ENCODE measurements around the gene PTPRN2.

Gene PTPRN2

DNA sequence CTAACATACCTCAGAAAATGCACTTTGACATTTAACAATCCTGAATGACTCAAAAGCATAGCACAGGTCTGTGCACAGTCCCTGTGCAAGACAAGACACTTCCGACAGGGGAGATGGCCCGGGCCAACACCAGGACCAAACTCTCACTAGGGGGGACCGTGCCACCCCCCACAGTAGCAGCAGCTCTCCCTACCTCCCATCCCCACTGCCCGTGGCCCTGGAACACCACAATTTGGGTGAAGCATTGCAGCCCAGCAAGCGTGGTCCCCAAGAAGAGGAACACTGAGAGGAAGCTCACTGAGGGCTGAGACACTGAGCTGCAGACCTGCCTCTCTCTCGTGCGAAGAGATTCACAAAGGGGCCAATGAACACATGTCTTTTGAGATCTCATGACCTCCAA is 26.0 kb downstream of the PTPRN2 start:
- no peak for TF ChIP-seq POLR2A (IDR thresholded peaks at IDR 0.05; ENCODE audit: low read depth, low read length)
- DNase-seq (ENCODE audit: insufficient read length, low spot score) = no peak
- no peak for FAIRE-seq

DNA sequence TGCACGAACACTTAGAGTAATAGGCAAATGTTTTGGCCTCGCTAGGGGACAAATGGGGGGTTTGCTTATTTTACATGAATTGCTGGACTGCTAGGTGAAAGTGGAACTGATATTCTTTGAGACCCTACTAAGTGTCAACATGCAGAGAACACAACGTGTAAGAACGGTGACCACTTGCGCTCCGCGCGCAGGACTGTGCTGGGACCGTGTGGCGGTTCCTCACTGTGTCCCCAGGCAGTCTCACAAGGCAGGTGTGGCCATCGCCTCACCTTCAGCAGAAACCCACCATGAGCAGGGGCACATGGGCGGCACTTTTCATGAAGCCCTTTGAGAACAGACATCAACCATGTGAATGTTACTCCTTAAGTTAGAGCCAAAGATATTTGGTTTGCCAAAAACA is 27.2 kb downstream of the PTPRN2 start:
- no peak for DNase-seq (ENCODE audit: insufficient read length, low spot score)
- TF ChIP-seq POLR2A (IDR thresholded peaks at IDR 0.05; ENCODE audit: low read depth, low read length) = no peak
- no peak for FAIRE-seq

DNA sequence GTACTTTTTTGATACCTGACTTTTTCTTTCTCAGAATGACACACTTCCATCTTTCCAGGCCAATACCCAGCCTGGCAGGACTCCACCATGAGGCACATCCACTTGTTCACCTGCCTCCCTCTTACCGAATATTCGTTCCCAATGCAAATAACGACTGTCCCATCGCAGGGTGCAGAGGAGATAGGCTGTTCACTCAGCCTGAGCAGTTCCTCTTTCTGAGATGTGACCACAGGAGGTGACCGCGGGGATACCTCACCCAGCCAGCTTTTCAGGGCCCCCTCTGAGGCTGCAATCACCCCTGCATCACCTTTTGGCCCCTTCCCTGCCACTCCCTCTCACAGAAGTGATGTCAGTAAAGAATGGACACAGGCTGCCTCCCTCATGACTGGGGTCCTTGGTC is 28.3 kb downstream of the PTPRN2 start:
- FAIRE-seq = no peak
- no peak for TF ChIP-seq POLR2A (IDR thresholded peaks at IDR 0.05; ENCODE audit: low read depth, low read length)
- DNase-seq (ENCODE audit: insufficient read length, low spot score) = no peak

DNA sequence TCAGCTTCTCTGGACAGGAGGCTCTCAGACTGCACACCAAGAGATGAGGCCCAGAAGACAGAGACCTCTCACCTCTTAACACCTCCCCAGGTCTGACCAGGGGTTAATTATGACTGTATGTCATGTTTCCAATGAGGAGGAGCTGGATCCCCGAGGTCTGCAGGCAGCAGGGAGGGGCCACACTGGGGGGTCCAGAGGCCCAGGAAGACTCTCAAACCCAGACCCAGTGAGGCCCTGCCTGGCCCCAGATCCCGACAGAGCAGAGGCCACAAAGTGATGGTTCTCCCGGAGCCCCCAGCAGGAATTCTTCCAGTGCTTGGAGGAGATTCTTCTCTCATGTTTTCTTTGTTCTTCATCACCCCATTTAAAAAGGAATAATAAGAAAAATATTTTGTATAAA is 28.8 kb downstream of the PTPRN2 start:
- no peak for DNase-seq (ENCODE audit: insufficient read length, low spot score)
- no peak for TF ChIP-seq POLR2A (IDR thresholded peaks at IDR 0.05; ENCODE audit: low read depth, low read length)
- no peak for FAIRE-seq

DNA sequence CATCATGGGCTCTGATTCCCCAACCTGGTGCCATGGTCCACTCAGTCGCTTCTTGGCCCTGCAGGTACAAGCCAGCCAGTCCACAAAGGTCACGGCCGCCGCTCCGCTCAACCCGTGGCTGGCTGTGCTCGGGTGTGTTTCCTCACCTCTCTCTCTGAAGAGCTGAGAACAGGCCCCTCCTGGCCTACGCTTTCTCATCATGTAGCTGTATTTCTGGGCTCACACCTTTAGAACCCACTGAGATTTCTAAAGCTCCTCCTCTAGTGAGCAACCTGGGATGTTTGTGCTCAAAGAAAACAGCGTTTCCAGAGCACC is 30.2 kb downstream of the PTPRN2 start:
- TF ChIP-seq POLR2A (IDR thresholded peaks at IDR 0.05; ENCODE audit: low read depth, low read length) = no peak
- DNase-seq (ENCODE audit: insufficient read length, low spot score) = no peak
- FAIRE-seq = no peak

DNA sequence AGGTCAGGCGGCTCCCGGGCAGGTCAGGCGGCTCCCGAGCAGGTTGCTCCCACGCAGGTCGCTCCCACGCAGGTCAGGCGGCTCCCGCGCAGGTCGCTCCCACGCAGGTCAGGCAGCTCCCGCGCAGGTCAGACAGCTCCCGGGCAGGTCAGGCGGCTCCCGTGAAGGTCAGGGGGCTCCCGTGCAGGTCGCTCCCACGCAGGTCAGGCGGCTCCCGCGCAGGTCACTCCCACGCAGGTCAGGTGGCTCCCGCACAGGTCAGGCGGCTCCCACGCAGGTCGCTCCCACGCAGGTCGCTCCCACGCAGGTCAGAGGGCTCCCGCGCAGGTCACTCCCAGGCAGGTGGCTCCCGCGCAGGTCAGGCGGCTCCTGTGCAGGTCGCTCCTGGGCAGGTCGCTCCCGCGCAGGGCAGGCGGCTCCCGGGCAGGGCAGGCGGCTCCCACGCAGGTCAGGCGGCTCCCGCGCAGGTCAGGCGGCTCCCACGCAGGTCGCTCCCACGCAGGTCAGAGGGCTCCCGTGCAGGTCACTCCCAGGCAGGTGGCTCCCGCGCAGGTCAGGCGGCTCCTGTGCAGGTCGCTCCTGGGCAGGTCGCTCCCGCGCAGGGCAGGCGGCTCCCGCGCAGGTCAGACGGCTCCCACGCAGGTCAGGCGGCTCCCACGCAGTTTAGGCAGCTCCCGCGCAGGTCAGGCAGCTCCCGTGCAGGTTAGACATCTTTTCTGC is 30.7 kb downstream of the PTPRN2 start:
- no peak for TF ChIP-seq POLR2A (IDR thresholded peaks at IDR 0.05; ENCODE audit: low read depth, low read length)
- FAIRE-seq (no peak), DNase-seq (ENCODE audit: insufficient read length, low spot score) (no peak)

DNA sequence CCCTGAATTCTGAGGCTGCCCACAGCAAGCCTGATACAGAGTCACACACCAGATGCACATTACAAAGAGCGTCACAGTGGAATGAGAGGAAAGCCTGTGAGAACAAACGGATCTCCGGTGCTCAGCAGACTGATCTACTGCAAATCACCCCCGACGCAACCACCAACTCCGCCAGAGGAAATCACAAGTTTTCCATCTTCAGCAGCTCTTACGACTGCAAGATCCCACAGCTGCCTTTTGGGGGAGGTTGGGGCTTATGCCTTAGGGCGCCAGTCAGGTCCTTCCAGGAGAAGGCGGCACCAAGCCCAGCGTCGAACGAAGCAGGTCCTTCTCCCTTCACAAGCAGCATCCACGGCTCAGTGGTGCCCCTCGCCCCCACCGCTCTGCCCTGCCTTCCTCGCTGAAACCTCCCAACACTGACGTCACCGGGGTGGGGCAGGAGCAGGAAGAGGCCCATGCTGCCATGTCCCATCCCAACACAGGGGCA is 32.5 kb downstream of the PTPRN2 start:
- DNase-seq (ENCODE audit: insufficient read length, low spot score) (no peak), FAIRE-seq (no peak)
- TF ChIP-seq POLR2A (IDR thresholded peaks at IDR 0.05; ENCODE audit: low read depth, low read length) = no peak

DNA sequence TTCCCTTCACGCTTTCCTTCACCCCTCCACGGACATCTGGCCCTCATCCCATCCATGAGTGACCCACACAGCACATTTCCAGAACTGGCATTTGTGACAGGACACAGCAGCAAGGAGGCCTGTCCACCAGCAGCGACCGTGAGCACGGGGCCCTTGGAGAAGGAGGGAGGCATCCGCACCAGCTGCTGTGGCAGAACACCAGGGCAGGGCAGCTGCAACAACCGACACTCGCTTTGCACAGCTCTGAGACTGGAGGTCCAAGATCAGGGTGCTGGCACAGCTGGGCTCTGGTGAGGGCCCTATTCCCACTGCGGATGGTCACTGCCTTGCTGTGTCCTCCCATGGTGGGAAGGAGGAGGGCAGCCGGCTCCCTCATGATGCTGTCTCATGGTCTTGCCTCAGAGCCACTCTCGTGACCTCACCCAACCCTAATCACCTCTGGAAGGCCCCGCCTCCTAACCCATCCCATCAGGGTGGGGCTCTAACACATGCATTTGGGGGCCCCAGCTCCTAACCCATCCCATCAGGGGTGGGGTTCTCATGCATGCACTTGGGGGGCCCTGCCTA is 36.7 kb downstream of the PTPRN2 start:
- TF ChIP-seq POLR2A (IDR thresholded peaks at IDR 0.05; ENCODE audit: low read depth, low read length) = no peak
- DNase-seq (ENCODE audit: insufficient read length, low spot score) (no peak), FAIRE-seq (no peak)

DNA sequence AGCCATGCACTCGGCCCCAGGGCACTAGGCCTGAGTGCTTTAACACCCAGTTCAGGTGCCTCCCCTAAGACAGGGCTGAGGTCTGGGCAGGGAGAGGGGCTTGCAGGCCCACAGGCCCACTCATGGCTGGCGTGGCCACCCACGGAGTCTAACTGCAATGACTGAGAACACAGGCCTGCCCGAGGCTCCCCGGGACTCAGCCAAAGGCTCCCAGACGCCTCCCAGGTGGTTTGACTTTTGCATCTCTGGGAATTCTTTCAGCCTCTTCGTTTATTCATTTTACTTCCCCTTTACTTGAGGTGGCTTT is 37.3 kb downstream of the PTPRN2 start:
- no peak for DNase-seq (ENCODE audit: insufficient read length, low spot score)
- no peak for TF ChIP-seq POLR2A (IDR thresholded peaks at IDR 0.05; ENCODE audit: low read depth, low read length)
- FAIRE-seq = no peak

DNA sequence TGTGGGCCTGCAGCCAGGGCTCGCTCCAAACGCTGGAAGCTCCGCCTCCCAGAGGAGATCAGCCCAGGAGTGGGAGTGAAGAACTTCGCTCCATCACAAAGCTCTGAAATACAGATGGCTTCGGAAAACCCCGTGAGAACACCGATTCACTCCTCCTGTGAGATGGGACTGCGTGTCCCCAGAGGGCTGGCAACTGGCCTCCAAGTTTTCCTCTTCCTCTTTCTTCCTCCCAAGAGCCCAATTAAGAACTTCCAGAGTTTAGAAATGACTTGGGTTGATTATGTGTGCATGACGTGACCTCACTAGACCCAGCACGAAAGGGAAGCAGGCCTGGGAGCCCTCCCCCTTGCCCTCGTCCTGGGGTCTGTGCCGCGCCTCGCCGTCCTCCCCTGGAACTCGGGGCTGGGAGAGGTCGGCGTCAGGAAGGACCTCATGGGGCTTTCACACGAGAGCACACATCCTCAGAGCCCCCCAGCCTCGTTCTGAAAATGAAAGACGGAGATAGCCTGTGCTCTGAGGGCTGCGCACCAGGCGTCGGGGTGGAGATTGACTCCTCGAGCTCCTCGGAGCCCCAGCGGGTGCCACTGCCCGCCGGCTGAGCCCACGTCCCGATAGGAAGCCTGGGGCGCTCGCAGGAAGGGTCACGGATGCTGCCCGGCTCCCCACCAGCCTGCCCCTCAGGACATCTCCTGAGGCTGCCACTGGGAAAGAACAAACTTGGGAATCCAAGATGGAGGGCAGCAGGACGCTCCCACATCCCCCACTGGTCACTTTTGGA is 37.8 kb downstream of the PTPRN2 start:
- DNase-seq (ENCODE audit: insufficient read length, low spot score) (no peak), FAIRE-seq (no peak)
- TF ChIP-seq POLR2A (IDR thresholded peaks at IDR 0.05; ENCODE audit: low read depth, low read length) = no peak

DNA sequence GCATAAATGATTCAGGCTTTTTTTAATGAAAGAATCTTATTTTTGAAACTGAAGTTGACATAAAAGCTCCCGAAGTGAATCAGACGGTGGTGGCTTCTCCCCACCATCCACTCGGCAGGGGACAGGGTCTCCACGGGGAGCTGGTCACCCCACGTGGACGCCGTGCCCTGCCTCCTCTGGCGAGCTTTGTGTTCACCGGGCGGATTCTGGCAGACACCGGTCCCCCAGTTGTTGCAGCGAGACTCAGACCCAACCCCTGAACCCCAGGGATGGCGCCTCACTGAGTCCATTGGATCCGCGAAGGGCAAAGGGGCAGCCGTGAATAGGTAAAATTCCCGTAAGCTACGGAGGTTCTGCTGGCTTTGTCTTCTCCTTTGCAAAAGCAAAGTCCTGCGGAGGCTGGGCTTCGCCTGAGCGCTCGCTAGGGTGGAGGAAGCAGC is 38.4 kb downstream of the PTPRN2 start:
- DNase-seq (ENCODE audit: insufficient read length, low spot score) (no peak), FAIRE-seq (no peak)
- no peak for TF ChIP-seq POLR2A (IDR thresholded peaks at IDR 0.05; ENCODE audit: low read depth, low read length)

DNA sequence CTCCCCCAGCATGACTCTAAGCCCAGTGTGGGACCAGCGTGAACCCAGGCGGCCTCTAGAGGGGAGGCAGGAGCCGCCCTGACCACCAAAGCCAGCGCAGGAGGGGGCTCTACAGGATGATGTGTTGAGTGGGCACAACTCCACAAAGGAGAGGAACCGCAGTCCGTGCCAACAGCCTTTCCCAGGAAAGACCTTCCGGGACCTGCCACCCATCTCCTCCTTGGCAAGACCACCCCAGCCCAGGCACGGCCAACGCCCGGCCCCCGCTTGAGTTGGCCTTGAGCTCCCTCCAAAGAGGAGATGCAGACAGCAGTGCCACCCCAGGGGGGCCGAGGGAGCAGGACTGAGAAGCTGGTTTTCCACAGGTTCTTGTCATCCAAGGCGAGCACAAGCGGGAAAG is 38.9 kb downstream of the PTPRN2 start:
- DNase-seq (ENCODE audit: insufficient read length, low spot score) (no peak), FAIRE-seq (no peak)
- no peak for TF ChIP-seq POLR2A (IDR thresholded peaks at IDR 0.05; ENCODE audit: low read depth, low read length)

DNA sequence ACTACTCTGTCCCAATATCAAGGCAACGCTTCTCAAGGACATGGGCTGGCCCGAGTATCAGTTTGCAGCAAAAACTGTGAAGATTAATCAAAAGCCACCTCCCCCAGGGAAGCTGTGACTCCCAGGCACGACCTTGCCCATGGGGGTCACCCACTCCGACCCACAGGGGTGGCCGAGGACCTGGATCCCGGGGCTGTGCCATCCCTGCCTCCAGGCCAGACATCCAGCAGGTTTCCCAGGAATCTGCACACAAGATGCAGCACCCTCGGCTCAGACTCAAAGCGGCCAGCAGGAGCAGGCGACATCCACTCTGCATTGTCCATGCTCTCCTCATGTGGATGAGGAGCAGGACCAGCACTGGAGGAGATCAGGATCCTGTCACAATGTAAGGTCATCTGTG is 39.8 kb downstream of the PTPRN2 start:
- DNase-seq (ENCODE audit: insufficient read length, low spot score) (no peak), FAIRE-seq (no peak)
- TF ChIP-seq POLR2A (IDR thresholded peaks at IDR 0.05; ENCODE audit: low read depth, low read length) = no peak

DNA sequence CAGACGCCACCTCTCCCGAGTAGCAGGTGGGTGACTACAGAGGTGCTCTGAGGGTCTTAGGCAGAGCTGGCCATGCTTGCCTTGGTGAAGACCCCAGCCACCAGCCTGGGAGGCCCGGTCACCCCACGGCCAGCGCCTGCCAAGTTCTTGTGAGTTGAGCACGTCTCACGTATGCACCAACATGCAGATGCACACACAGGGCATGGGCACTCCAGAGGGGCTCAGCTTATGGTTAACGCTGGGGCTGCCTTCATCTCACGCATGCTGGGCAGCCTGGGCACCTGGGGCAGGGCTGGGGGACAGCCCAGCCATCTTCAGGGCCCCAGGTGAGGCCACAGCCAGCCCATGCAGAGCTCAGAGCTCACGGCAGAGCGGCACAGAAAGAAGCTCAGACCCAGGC is 41.0 kb downstream of the PTPRN2 start:
- no peak for TF ChIP-seq POLR2A (IDR thresholded peaks at IDR 0.05; ENCODE audit: low read depth, low read length)

DNA sequence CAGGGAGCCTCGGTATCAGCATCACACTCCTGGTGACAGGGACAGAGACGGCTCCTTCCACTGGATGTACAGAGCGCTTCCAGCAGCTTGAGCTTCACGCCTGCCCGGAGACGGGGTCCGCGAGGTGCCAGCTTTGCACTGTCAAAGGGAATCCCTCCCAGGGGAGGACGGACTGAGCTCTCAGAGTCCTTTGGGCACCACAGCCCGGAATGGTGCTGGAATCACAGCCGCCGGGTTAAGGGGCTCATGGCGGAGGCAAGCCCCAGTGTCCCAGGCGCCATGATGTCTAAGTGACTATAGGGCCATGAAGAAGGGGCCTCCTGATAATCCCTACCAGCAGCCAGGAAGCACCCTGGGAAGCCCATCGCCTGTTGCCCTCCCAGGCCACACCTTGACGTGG is 41.4 kb downstream of the PTPRN2 start:
- DNase-seq (ENCODE audit: insufficient read length, low spot score) (no peak), FAIRE-seq (no peak)
- no peak for TF ChIP-seq POLR2A (IDR thresholded peaks at IDR 0.05; ENCODE audit: low read depth, low read length)

More for the DNA sequence above, 41.0 kb downstream of the PTPRN2 start:
- DNase-seq (ENCODE audit: insufficient read length, low spot score) (no peak), FAIRE-seq (no peak)
